Activated naive CD4-positive, alpha-beta T cell treated with anti-CD3 and anti-CD28 coated beads, Interleukin-2, amount 10 ng/mL, durations not matched to agents 7 days and 5 days (primary cell): Measurements from ENCODE around the gene KRT40.

Experiments
- CTCF ChIA-PET: fragments of 350-600 bp; sonication (Branson Sonifier 250); formaldehyde crosslinking; loops from one replicate; lab custom pipeline; 2021; ENCODE audit warnings: antibody characterized with exemption; lab: Charles Lee
- DNase-seq: peaks from one replicate; pipeline ENCODE4 v3.0.0-alpha.2; 2020
- H3K27ac Mint-ChIP-seq: one replicate; pipeline ENCODE4 v1.8.0; 2021; ENCODE audit warnings: mild to moderate bottlenecking, moderate library complexity, mixed read lengths
- H3K27me3 Mint-ChIP-seq: one replicate; pipeline ENCODE4 v1.8.0; 2021; ENCODE audit warnings: mild to moderate bottlenecking, mixed read lengths
- H3K36me3 Mint-ChIP-seq: one replicate; pipeline ENCODE4 v1.8.0; 2021; ENCODE audit warnings: mixed read lengths
- H3K4me1 Mint-ChIP-seq: one replicate; pipeline ENCODE4 v1.8.0; 2021; ENCODE audit warnings: mixed read lengths
- H3K4me3 Mint-ChIP-seq: one replicate; pipeline ENCODE4 v1.8.0; 2021; ENCODE audit warnings: mild to moderate bottlenecking, moderate library complexity, mixed read lengths
- H3K9me3 Mint-ChIP-seq: one replicate; pipeline ENCODE4 v1.8.0; 2021; ENCODE audit warnings: mixed read lengths

KRT40 gene

GRCh38 chr17:40980596-40980995, 3.5 kb downstream of the KRT40 start:
- Mint-ChIP-seq H3K9me3 (no peaks in the 10 kb centered on the region), H3K27ac (no peak overlapping the region), H3K4me3 (no peak overlapping the region), H3K36me3 (no peaks in the 10 kb centered on the region), H3K27me3 (peaks cover 14% of the 10 kb centered on the region), H3K4me1 (no peaks in the 10 kb centered on the region)
- DNase-seq = no peak
- CTCF ChIA-PET = no interaction called here

GRCh38 chr17:40980117-40980516, 4.0 kb downstream of the KRT40 start:
- no peaks in the 10 kb centered on the region for H3K36me3 Mint-ChIP-seq

GRCh38 chr17:40978575-40979151, 5.5 kb downstream of the KRT40 start:
- H3K27ac Mint-ChIP-seq = no peak overlapping the region
- H3K4me1 Mint-ChIP-seq = no peaks in the 10 kb centered on the region
- H3K4me3 Mint-ChIP-seq = no peak overlapping the region
- H3K36me3 Mint-ChIP-seq = no peaks in the 10 kb centered on the region
- peaks cover 17% of the 10 kb centered on the region for H3K27me3 Mint-ChIP-seq
- DNase-seq = no peak
- no peaks in the 10 kb centered on the region for H3K9me3 Mint-ChIP-seq
- CTCF ChIA-PET = no interaction called here

More at GRCh38 chr17:40980117-40980516, 4.0 kb downstream of the KRT40 start:
- no peaks in the 10 kb centered on the region for H3K4me1 Mint-ChIP-seq
- no peak overlapping the region for H3K4me3 Mint-ChIP-seq
- H3K27me3 Mint-ChIP-seq = peaks cover 14% of the 10 kb centered on the region
- CTCF ChIA-PET = no interaction called here
- DNase-seq = no peak
- no peak overlapping the region for H3K27ac Mint-ChIP-seq
- H3K9me3 Mint-ChIP-seq = no peaks in the 10 kb centered on the region

GRCh38 chr17:40975516-40975915, 8.6 kb downstream of the KRT40 start:
- DNase-seq = no peak
- no peaks in the 10 kb centered on the region for H3K36me3 Mint-ChIP-seq
- H3K4me3 Mint-ChIP-seq = no peak overlapping the region
- H3K27ac Mint-ChIP-seq = no peak overlapping the region
- peaks cover 23% of the 10 kb centered on the region for H3K27me3 Mint-ChIP-seq
- CTCF ChIA-PET = no interaction called here
- H3K9me3 Mint-ChIP-seq = no peaks in the 10 kb centered on the region
- no peaks in the 10 kb centered on the region for H3K4me1 Mint-ChIP-seq

GRCh38 chr17:40974366-40974765, 9.8 kb downstream of the KRT40 start:
- no peak for DNase-seq
- H3K27me3 Mint-ChIP-seq = peaks cover 23% of the 10 kb centered on the region

GRCh38 chr17:40967582-40967981, 16.5 kb downstream of the KRT40 start:
- H3K27me3 Mint-ChIP-seq = peaks cover 16% of the 10 kb centered on the region
- CTCF ChIA-PET = interaction anchor here (0.9 kb wide), 1 partner anchor 16 kb away, joined by 4 read pairs; the partner anchor contains the start of gene KRT40
- no peak for DNase-seq

More at GRCh38 chr17:40974366-40974765, 9.8 kb downstream of the KRT40 start:
- H3K27ac Mint-ChIP-seq = no peak overlapping the region
- H3K4me3 Mint-ChIP-seq = no peak overlapping the region
- CTCF ChIA-PET = no interaction called here
- no peaks in the 10 kb centered on the region for H3K36me3 Mint-ChIP-seq
- H3K9me3 Mint-ChIP-seq = no peaks in the 10 kb centered on the region
- no peaks in the 10 kb centered on the region for H3K4me1 Mint-ChIP-seq

GRCh38 chr17:40966848-40967247, 17.3 kb downstream of the KRT40 start, which contains the start of gene KRT39:
TSS of gene KRT39 (minus strand) at chr17:40966948. CDS start at chr17:40966856, 92 bp downstream.
- H3K36me3 Mint-ChIP-seq = no peaks in the 10 kb centered on the region
- no peak for DNase-seq
- no peak within 1 kb of the TSS for H3K4me3 Mint-ChIP-seq
- H3K27me3 Mint-ChIP-seq = peaks cover 12% of the 10 kb centered on the region
- CTCF ChIA-PET = interaction anchor here (0.9 kb wide), 1 partner anchor 17 kb away, joined by 4 read pairs; the partner anchor contains the start of gene KRT40
- H3K9me3 Mint-ChIP-seq = no peaks in the 10 kb centered on the region
- no peaks in the 10 kb centered on the region for H3K4me1 Mint-ChIP-seq
- no peak within 1 kb of the TSS for H3K27ac Mint-ChIP-seq

More at GRCh38 chr17:40967582-40967981, 16.5 kb downstream of the KRT40 start:
- Mint-ChIP-seq H3K4me3 (no peak overlapping the region), H3K36me3 (no peaks in the 10 kb centered on the region), H3K27ac (no peak overlapping the region), H3K9me3 (no peaks in the 10 kb centered on the region), H3K4me1 (no peaks in the 10 kb centered on the region)

GRCh38 chr17:40963838-40964237, 20.3 kb downstream of the KRT40 start:
- no peak overlapping the region for H3K4me3 Mint-ChIP-seq
- H3K4me1 Mint-ChIP-seq = peaks cover 5% of the 10 kb centered on the region
- CTCF ChIA-PET = no interaction called here

GRCh38 chr17:40962059-40962561, 22.0 kb downstream of the KRT40 start:
- no peaks in the 10 kb centered on the region for H3K36me3 Mint-ChIP-seq
- H3K27ac Mint-ChIP-seq = no peak overlapping the region
- no peaks in the 10 kb centered on the region for H3K9me3 Mint-ChIP-seq
- H3K4me3 Mint-ChIP-seq = no peak overlapping the region
- DNase-seq = no peak
- CTCF ChIA-PET = interaction anchor here (0.7 to 1.2 kb wide), 2 partner anchors 10 to 24 kb away, joined by 3 read pairs; no protein-coding TSS in a partner anchor
- peaks cover 12% of the 10 kb centered on the region for H3K27me3 Mint-ChIP-seq
- peaks cover 5% of the 10 kb centered on the region for H3K4me1 Mint-ChIP-seq

More at GRCh38 chr17:40963838-40964237, 20.3 kb downstream of the KRT40 start:
- H3K27me3 Mint-ChIP-seq = peaks cover 12% of the 10 kb centered on the region
- no peaks in the 10 kb centered on the region for H3K36me3 Mint-ChIP-seq
- H3K9me3 Mint-ChIP-seq = no peaks in the 10 kb centered on the region
- no peak overlapping the region for H3K27ac Mint-ChIP-seq
- DNase-seq = no peak

- CTCF ChIA-PET = interaction anchor here (1.2 kb wide), 1 partner anchor 25 kb away, joined by 3 read pairs; no protein-coding TSS in a partner anchor
- no peaks in the 10 kb centered on the region for H3K36me3 Mint-ChIP-seq
- H3K27ac Mint-ChIP-seq = no peak overlapping the region
- peaks cover 5% of the 10 kb centered on the region for H3K4me1 Mint-ChIP-seq
- DNase-seq = no peak
- H3K4me3 Mint-ChIP-seq = no peak overlapping the region
- H3K9me3 Mint-ChIP-seq = no peaks in the 10 kb centered on the region
- H3K27me3 Mint-ChIP-seq = peaks cover 9% of the 10 kb centered on the region
These were observed 22.5 kb downstream of the KRT40 start for GRCh38 chr17:40961591-40961990.

- H3K4me3 Mint-ChIP-seq = no peak overlapping the region
- CTCF ChIA-PET = no interaction called here
- peaks cover 5% of the 10 kb centered on the region for H3K4me1 Mint-ChIP-seq
- no peaks in the 10 kb centered on the region for H3K9me3 Mint-ChIP-seq
- no peak for DNase-seq
- no peak overlapping the region for H3K27ac Mint-ChIP-seq
- H3K27me3 Mint-ChIP-seq = peaks cover 4% of the 10 kb centered on the region
- H3K36me3 Mint-ChIP-seq = no peaks in the 10 kb centered on the region
These were observed 24.0 kb downstream of the KRT40 start for GRCh38 chr17:40960144-40960543.

- Mint-ChIP-seq H3K4me3 (no peak overlapping the region), H3K27ac (no peak overlapping the region), H3K9me3 (no peaks in the 10 kb centered on the region), H3K36me3 (no peaks in the 10 kb centered on the region), H3K4me1 (peaks cover 5% of the 10 kb centered on the region), H3K27me3 (peaks cover 12% of the 10 kb centered on the region)
- no peak for DNase-seq
- CTCF ChIA-PET = no interaction called here
These were observed 25.8 kb downstream of the KRT40 start for GRCh38 chr17:40958086-40958953.

- no peaks in the 10 kb centered on the region for H3K36me3 Mint-ChIP-seq
- DNase-seq = no peak
- no peak overlapping the region for H3K27ac Mint-ChIP-seq
- H3K4me1 Mint-ChIP-seq = peaks cover 5% of the 10 kb centered on the region
- no peak overlapping the region for H3K4me3 Mint-ChIP-seq
- H3K9me3 Mint-ChIP-seq = no peaks in the 10 kb centered on the region
- CTCF ChIA-PET = no interaction called here
- H3K27me3 Mint-ChIP-seq = peaks cover 16% of the 10 kb centered on the region
These were observed 27.5 kb downstream of the KRT40 start for GRCh38 chr17:40956401-40957254.

- CTCF ChIA-PET = no interaction called here
- H3K4me3 Mint-ChIP-seq = no peak overlapping the region
- no peak overlapping the region for H3K27ac Mint-ChIP-seq
- H3K9me3 Mint-ChIP-seq = no peaks in the 10 kb centered on the region
- no peaks in the 10 kb centered on the region for H3K4me1 Mint-ChIP-seq
- DNase-seq = no peak
- H3K36me3 Mint-ChIP-seq = no peaks in the 10 kb centered on the region
- H3K27me3 Mint-ChIP-seq = peaks cover 37% of the 10 kb centered on the region
These were observed 30.2 kb downstream of the KRT40 start for GRCh38 chr17:40953881-40954280.
